ENCODE data around the gene BMPR1A.

The BMPR1A gene

GRCh38 chr10:86792461-86793167, 36.2 kb downstream of the BMPR1A start:
- no peaks in the 10 kb centered on the region for H3K27me3 ChIP-seq (ENCODE audit: insufficient read depth, poor library complexity, severe bottlenecking)
- no peak overlapping the region for H3K4me3 ChIP-seq (replicated peaks; ENCODE audit: insufficient read depth, low read length)
- H3K27ac ChIP-seq (replicated peaks), result no peak overlapping the region
- no peak for DNase-seq (ENCODE audit: low read depth in 1 of 2, low spot score in 1 of 2)
- TF ChIP-seq GABPA (IDR thresholded peaks at IDR 0.05; ENCODE audit: low read depth) (no peak), SPI1 (IDR thresholded peaks at IDR 0.05; ENCODE audit: borderline replicate concordance, low read depth) (no peak), POLR2AphosphoS5 (IDR thresholded peaks at IDR 0.05; ENCODE audit: low read depth) (no peak)
- TF ChIP-seq, protein P1, sequence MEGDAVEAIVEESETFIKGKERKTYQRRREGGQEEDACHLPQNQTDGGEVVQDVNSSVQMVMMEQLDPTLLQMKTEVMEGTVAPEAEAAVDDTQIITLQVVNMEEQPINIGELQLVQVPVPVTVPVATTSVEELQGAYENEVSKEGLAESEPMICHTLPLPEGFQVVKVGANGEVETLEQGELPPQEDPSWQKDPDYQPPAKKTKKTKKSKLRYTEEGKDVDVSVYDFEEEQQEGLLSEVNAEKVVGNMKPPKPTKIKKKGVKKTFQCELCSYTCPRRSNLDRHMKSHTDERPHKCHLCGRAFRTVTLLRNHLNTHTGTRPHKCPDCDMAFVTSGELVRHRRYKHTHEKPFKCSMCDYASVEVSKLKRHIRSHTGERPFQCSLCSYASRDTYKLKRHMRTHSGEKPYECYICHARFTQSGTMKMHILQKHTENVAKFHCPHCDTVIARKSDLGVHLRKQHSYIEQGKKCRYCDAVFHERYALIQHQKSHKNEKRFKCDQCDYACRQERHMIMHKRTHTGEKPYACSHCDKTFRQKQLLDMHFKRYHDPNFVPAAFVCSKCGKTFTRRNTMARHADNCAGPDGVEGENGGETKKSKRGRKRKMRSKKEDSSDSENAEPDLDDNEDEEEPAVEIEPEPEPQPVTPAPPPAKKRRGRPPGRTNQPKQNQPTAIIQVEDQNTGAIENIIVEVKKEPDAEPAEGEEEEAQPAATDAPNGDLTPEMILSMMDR (IDR thresholded peaks at IDR 0.05; ENCODE audit: insufficient read depth, low read length), result no peak
- TF ChIP-seq, protein P2, sequence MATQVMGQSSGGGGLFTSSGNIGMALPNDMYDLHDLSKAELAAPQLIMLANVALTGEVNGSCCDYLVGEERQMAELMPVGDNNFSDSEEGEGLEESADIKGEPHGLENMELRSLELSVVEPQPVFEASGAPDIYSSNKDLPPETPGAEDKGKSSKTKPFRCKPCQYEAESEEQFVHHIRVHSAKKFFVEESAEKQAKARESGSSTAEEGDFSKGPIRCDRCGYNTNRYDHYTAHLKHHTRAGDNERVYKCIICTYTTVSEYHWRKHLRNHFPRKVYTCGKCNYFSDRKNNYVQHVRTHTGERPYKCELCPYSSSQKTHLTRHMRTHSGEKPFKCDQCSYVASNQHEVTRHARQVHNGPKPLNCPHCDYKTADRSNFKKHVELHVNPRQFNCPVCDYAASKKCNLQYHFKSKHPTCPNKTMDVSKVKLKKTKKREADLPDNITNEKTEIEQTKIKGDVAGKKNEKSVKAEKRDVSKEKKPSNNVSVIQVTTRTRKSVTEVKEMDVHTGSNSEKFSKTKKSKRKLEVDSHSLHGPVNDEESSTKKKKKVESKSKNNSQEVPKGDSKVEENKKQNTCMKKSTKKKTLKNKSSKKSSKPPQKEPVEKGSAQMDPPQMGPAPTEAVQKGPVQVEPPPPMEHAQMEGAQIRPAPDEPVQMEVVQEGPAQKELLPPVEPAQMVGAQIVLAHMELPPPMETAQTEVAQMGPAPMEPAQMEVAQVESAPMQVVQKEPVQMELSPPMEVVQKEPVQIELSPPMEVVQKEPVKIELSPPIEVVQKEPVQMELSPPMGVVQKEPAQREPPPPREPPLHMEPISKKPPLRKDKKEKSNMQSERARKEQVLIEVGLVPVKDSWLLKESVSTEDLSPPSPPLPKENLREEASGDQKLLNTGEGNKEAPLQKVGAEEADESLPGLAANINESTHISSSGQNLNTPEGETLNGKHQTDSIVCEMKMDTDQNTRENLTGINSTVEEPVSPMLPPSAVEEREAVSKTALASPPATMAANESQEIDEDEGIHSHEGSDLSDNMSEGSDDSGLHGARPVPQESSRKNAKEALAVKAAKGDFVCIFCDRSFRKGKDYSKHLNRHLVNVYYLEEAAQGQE (IDR thresholded peaks at IDR 0.05; ENCODE audit: insufficient replicate concordance, low read depth), result no peak

GRCh38 chr10:86793696-86794095, 37.3 kb downstream of the BMPR1A start:
- Histone ChIP-seq H3K27me3 (ENCODE audit: insufficient read depth, poor library complexity, severe bottlenecking) (no peaks in the 10 kb centered on the region), H3K27ac (replicated peaks) (no peak overlapping the region), H3K4me3 (replicated peaks; ENCODE audit: insufficient read depth, low read length) (no peak overlapping the region)
- no peak for DNase-seq (ENCODE audit: low read depth in 1 of 2, low spot score in 1 of 2)
- TF ChIP-seq, protein P2 (IDR thresholded peaks at IDR 0.05; ENCODE audit: insufficient replicate concordance, low read depth), result no peak
- no peak for TF ChIP-seq GABPA (IDR thresholded peaks at IDR 0.05; ENCODE audit: low read depth)
- no peak for TF ChIP-seq POLR2AphosphoS5 (IDR thresholded peaks at IDR 0.05; ENCODE audit: low read depth)
- TF ChIP-seq, protein P1 (IDR thresholded peaks at IDR 0.05; ENCODE audit: insufficient read depth, low read length), result no peak
- no peak for TF ChIP-seq SPI1 (IDR thresholded peaks at IDR 0.05; ENCODE audit: borderline replicate concordance, low read depth)

GRCh38 chr10:86795353-86795752, 38.9 kb downstream of the BMPR1A start:
- H3K4me3 ChIP-seq (replicated peaks; ENCODE audit: insufficient read depth, low read length), result no peak overlapping the region
- TF ChIP-seq, protein P2 (IDR thresholded peaks at IDR 0.05; ENCODE audit: insufficient replicate concordance, low read depth), result no peak
- TF ChIP-seq, protein P1 (IDR thresholded peaks at IDR 0.05; ENCODE audit: insufficient read depth, low read length), result no peak
- no peak for TF ChIP-seq GABPA (IDR thresholded peaks at IDR 0.05; ENCODE audit: low read depth)
- TF ChIP-seq POLR2AphosphoS5 (IDR thresholded peaks at IDR 0.05; ENCODE audit: low read depth), result no peak
- no peak for TF ChIP-seq SPI1 (IDR thresholded peaks at IDR 0.05; ENCODE audit: borderline replicate concordance, low read depth)
- DNase-seq (ENCODE audit: low read depth in 1 of 2, low spot score in 1 of 2), result no peak
- H3K27me3 ChIP-seq (ENCODE audit: insufficient read depth, poor library complexity, severe bottlenecking), result no peaks in the 10 kb centered on the region
- no peak overlapping the region for H3K27ac ChIP-seq (replicated peaks)
